Gastroesophageal sphincter (tissue), 3 donors: ENCODE data around the gene NOS1AP.

Source experiments
- POLR2A ChIP-seq, 2 donors: fragments of 450-650 bp; IDR thresholded peaks; one replicate each; pipeline ENCODE4 v1.6.1; 2017; ENCODE audit warnings: antibody characterized with exemption in 2 of 2, mild to moderate bottlenecking in 2 of 2, moderate library complexity in 1 of 2
- TF ChIP-seq, protein P1 (sequence below), 4 experiments: fragments of 200-600 bp in 2 of 4; fragments of 450-650 bp in 2 of 4; sonication (generic) in 1 of 4; IDR thresholded peaks; one replicate each; pipeline ENCODE4 v1.5.1; 2017 to 2019; ENCODE audit warnings: antibody characterized with exemption in 4 of 4, mild to moderate bottlenecking in 2 of 4, moderate library complexity in 2 of 4

DNA sequence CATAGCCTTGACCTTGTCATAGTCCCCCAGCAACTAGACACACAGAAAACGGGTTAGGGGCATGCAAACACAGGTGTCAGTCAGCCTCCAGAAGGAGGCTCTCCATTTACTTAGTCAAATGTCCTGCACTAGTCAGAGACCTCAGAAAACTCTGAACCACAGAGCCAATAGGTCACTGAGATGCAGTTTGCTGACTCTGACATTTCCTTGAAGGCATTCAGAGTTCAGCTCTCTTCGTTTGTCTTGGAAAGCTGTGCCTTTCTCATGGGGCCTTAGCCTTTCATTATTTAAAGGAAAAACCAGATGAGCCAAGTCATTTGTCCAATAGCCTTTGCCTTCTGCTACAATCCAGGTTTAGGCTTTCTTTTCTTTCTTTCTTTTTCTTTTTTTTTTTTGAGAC lies 49.3 kb upstream of the NOS1AP start:
- TF ChIP-seq, protein P1, sequence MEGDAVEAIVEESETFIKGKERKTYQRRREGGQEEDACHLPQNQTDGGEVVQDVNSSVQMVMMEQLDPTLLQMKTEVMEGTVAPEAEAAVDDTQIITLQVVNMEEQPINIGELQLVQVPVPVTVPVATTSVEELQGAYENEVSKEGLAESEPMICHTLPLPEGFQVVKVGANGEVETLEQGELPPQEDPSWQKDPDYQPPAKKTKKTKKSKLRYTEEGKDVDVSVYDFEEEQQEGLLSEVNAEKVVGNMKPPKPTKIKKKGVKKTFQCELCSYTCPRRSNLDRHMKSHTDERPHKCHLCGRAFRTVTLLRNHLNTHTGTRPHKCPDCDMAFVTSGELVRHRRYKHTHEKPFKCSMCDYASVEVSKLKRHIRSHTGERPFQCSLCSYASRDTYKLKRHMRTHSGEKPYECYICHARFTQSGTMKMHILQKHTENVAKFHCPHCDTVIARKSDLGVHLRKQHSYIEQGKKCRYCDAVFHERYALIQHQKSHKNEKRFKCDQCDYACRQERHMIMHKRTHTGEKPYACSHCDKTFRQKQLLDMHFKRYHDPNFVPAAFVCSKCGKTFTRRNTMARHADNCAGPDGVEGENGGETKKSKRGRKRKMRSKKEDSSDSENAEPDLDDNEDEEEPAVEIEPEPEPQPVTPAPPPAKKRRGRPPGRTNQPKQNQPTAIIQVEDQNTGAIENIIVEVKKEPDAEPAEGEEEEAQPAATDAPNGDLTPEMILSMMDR (IDR thresholded peaks at IDR 0.05), result no peak
- TF ChIP-seq POLR2A (IDR thresholded peaks at IDR 0.05), result no peak
